Psoas muscle (tissue), 8 donors: ENCODE data around the gene PRPF40A. TPM values are rescaled to one million over a fixed set of nuclear protein-coding genes. Genes with fewer than 3 reads are reported as not detected.
A peak's percentile ranks its signal among the peaks of the same experiment; 100 is the strongest.

Source experiments
- ATAC-seq, 4 donors: fragments of 200-7000 bp; cut with Tn5 transposase; one replicate each; pipeline ENCODE4 v1.9.1; 2020; ENCODE audit warnings: moderate library complexity in 3 of 4, mild to moderate bottlenecking in 2 of 4
- DNase-seq, 2 donors: peaks; one replicate each; pipeline ENCODE4 v3.0.0-alpha.2; 2020
- H3K27ac ChIP-seq: fragments of 200-600 bp; one replicate; pipeline ENCODE4 v1.8.0; 2022
- H3K27me3 ChIP-seq, 3 donors: fragments of 200-600 bp in 1 of 3; one replicate each; pipeline versions ENCODE4 v1.6.1 to v1.8.0; 2013 to 2022; ENCODE audit warnings: low read length in 2 of 3, mild to moderate bottlenecking in 2 of 3, moderate library complexity in 1 of 3; ENCODE audit not compliant: insufficient read depth in 3 of 3
- H3K36me3 ChIP-seq, 2 donors: fragments of 200-600 bp in 1 of 2; one replicate each; pipeline versions ENCODE4 v1.6.1 to v1.8.0; 2013 to 2022; ENCODE audit warnings: low read depth in 1 of 2, mild to moderate bottlenecking in 1 of 2, moderate library complexity in 1 of 2; ENCODE audit not compliant: insufficient read depth in 1 of 2
- H3K4me1 ChIP-seq: fragments of 200-600 bp; one replicate; pipeline ENCODE4 v1.8.0; 2022
- H3K4me3 ChIP-seq: fragments of 200-600 bp; one replicate; pipeline ENCODE4 v1.8.0; 2022; ENCODE audit warnings: mild to moderate bottlenecking
- H3K9me3 ChIP-seq: fragments of 200-600 bp; one replicate; pipeline ENCODE4 v1.8.0; 2022
- WGBS, 3 donors: extraction: QIAGEN DNeasy Blood & Tissue Kit; methylation state at CpG; one replicate each; pipeline versions ENCODE4 v1.1.6 to v1.1.7; 2013; 5-methylcytosine and 5-hydroxymethylcytosine counted together
- intact Hi-C, 2 donors: fragments of 100-400 bp; cut with DNase I; formaldehyde crosslinking; loops; one replicate each; pipeline versions ENCODE4 v1.11.0 to v1.14.2; 2022
- polyA plus RNA-seq, 3 donors: library from polyadenylated mRNA; stranded (reverse); fragments of 200-250 nt; gene quantifications; one replicate each; pipeline ENCODE4 v1.2.3, GENCODE V29; 2013
- total RNA-seq, 4 donors: library from RNA; stranded (reverse); fragmentation: NEBNext Ultra II Directional in 2 of 4; extraction: Animal tissue kit (Norgen Biotek cat#: 25700) in 2 of 4; gene quantifications; one replicate each; pipeline versions ENCODE4 v1.2.1 to v1.2.4, GENCODE V29; 2021 to 2023
- TF ChIP-seq, protein P1 (sequence below): fragments of 200-600 bp; IDR thresholded peaks from one replicate; pipeline ENCODE4 v1.8.0; 2022; ENCODE audit warnings: antibody characterized with exemption
- donor health status: healthy with polysubstance abuse.
- donor health status: DM: no; HTN: no; CAD: no; lungs with moderate emphysema.
- donor health status: Bipolar disorder and iron deficiency.
- donor health status: healthy.
- donor health status: DM: yes; HTN: yes; CAD: no.
- donor health status: DM: no; HTN: no; CAD: no.
- donor health status: DM: no; HTN: no; CAD: no.
- donor health status: DM: yes; HTN: yes; CAD: no.

Gene PRPF40A
- total and polyA plus RNA-seq, 7 donors, result 19.6 to 53.7 (median 39.6) TPM

- DNase-seq, result no peak
- peaks cover 3 to 50% of the 10 kb centered on the region in 2 donors for H3K36me3 ChIP-seq
- H3K4me3 ChIP-seq, result no peak overlapping the region
- WGBS, 3 donors, result 81 to 87% (median 86%) methylated on average over 3 of the region's 3 CpGs
- intact Hi-C loops, result loop anchor here (5.0 kb wide), 1 partner anchor 288 kb away; the partner anchor contains the start of gene FMNL2 (in 2 of the 2)
- no peak for ATAC-seq
- TF ChIP-seq, protein P1, sequence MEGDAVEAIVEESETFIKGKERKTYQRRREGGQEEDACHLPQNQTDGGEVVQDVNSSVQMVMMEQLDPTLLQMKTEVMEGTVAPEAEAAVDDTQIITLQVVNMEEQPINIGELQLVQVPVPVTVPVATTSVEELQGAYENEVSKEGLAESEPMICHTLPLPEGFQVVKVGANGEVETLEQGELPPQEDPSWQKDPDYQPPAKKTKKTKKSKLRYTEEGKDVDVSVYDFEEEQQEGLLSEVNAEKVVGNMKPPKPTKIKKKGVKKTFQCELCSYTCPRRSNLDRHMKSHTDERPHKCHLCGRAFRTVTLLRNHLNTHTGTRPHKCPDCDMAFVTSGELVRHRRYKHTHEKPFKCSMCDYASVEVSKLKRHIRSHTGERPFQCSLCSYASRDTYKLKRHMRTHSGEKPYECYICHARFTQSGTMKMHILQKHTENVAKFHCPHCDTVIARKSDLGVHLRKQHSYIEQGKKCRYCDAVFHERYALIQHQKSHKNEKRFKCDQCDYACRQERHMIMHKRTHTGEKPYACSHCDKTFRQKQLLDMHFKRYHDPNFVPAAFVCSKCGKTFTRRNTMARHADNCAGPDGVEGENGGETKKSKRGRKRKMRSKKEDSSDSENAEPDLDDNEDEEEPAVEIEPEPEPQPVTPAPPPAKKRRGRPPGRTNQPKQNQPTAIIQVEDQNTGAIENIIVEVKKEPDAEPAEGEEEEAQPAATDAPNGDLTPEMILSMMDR, result no peak
- H3K4me1 ChIP-seq, result peaks cover 15% of the 10 kb centered on the region
- H3K9me3 ChIP-seq, result no peaks in the 10 kb centered on the region
- H3K27ac ChIP-seq, result no peak overlapping the region
- H3K27me3 ChIP-seq, result no peaks in the 10 kb centered on the region
These were observed 92.5 kb downstream of the PRPF40A start for GRCh38 chr2:152624805-152625204.

DNA sequence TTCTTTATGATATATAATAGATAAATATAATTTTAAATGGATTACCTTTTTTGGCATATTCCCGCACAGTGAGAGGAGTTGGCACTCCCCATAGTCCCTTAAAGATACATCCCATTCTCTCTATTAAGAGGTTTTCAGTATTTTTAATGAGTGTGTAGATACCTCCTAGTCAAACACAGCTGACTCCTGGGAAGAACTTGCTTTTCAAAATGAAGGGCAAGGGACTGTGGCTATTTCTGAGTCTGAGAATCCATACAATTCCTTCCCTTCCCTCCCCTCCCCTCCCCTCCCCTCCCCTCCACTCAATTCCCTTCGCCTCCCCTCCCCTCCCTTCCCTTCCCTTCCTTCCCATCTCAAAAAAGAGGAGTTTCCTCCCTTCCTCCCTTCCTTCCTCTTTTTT, 93.5 kb downstream of the PRPF40A start:
- TF ChIP-seq, protein P1, result no peak
- H3K27me3 ChIP-seq, result no peaks in the 10 kb centered on the region
- H3K9me3 ChIP-seq, result no peaks in the 10 kb centered on the region
- no peak overlapping the region for H3K27ac ChIP-seq
- H3K36me3 ChIP-seq, result peaks cover 0 to 44% of the 10 kb centered on the region in 2 donors
- 94 to 100% (median 100%) methylated on average over 1 of the region's 2 CpGs for WGBS, 3 donors
- no peak for DNase-seq
- intact Hi-C loops, result no loop called here
- no peak overlapping the region for H3K4me3 ChIP-seq
- no peak for ATAC-seq
- peaks cover 17% of the 10 kb centered on the region for H3K4me1 ChIP-seq

DNA sequence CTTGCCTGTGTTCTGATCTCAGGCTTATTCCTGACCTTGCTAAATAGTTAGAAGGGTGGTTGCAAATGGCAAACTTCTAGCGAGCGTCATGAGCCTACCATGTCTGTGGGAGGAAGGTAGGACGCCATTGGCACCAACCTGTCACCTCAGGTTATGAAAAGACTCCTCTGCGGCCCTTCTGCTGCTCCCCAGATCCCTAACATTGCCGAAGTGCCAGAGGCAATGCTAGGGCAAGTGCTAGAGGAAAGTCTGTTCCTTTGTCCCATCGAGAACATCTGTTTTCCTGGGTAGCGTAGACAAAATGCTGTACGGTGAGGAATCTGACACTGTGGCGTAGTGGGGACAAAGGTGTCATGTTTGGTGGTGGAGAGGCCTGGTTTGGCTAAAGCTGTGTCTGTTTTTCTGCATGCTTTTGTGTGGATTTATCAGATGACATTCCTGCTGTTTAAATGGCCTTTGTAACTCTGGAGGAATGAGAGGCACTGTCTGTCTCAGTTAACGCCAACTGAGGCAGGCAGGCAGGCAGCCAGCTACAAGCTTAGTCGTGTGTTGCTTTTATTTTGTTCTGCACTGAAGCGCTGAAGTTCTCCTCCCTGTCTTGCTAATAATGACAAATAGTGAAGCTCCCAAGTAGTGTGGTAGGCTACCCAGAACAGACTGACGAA, 94.1 kb downstream of the PRPF40A start:
- H3K4me1 ChIP-seq, result peaks cover 17% of the 10 kb centered on the region
- H3K4me3 ChIP-seq, result no peak overlapping the region
- TF ChIP-seq, protein P1, result no peak
- H3K27me3 ChIP-seq, result no peaks in the 10 kb centered on the region
- DNase-seq (no peak), ATAC-seq (no peak)
- intact Hi-C loops, result no loop called here
- H3K27ac ChIP-seq, result no peak overlapping the region
- H3K36me3 ChIP-seq, result peaks cover 0 to 44% of the 10 kb centered on the region in 2 donors
- no peaks in the 10 kb centered on the region for H3K9me3 ChIP-seq
- WGBS, 3 donors, result 77 to 78% (median 78%) methylated on average over 13 of the region's 13 CpGs

GRCh38 chr2:152622219-152622618, 95.0 kb downstream of the PRPF40A start:
- Histone ChIP-seq H3K36me3 (peaks cover 0 to 51% of the 10 kb centered on the region in 2 donors), H3K27ac (no peak overlapping the region), H3K27me3 (no peaks in the 10 kb centered on the region), H3K9me3 (no peaks in the 10 kb centered on the region), H3K4me1 (peaks cover 13% of the 10 kb centered on the region), H3K4me3 (no peak overlapping the region)
- no peak for DNase-seq
- WGBS, 3 donors, result 42 to 63% (median 56%) methylated on average over 3 of the region's 3 CpGs
- intact Hi-C loops, result no loop called here
- ATAC-seq, result no peak
- TF ChIP-seq, protein P1, result no peak

- Histone ChIP-seq H3K4me3 (no peak overlapping the region), H3K27me3 (no peaks in the 10 kb centered on the region), H3K4me1 (peaks cover 6% of the 10 kb centered on the region), H3K9me3 (no peaks in the 10 kb centered on the region), H3K36me3 (peaks cover 0 to 50% of the 10 kb centered on the region in 2 donors), H3K27ac (peak overlapping the region; percentile 87)
- ATAC-seq (no peak), DNase-seq (no peak)
- intact Hi-C loops, result no loop called here
- WGBS, 3 donors, result 87 to 93% (median 93%) methylated on average over 9 of the region's 9 CpGs
- TF ChIP-seq, protein P1, result no peak
These were observed 96.3 kb downstream of the PRPF40A start for GRCh38 chr2:152620985-152621384.
